ENCODE data around the gene RYR2. TPM values are rescaled to one million over a fixed set of nuclear protein-coding genes. Genes with fewer than 3 reads are reported as not detected.

RYR2 gene
- total RNA-seq, 4 donors from 2014 or later: 0.13 to 2.5 (median 0.88) TPM

- Histone ChIP-seq H3K9me3 (no peaks in the 10 kb centered on the region), H3K27ac (no peak overlapping the region), H3K4me1 (no peaks in the 10 kb centered on the region), H3K36me3 (no peaks in the 10 kb centered on the region), H3K4me3 (no peak overlapping the region), H3K27me3 (no peaks in the 10 kb centered on the region)
- TF ChIP-seq CTCF (IDR thresholded peaks at IDR 0.05) (no peak), POLR2A (IDR thresholded peaks at IDR 0.05) (no peak)
- DNase-seq: no peak
Measured at GRCh38 chr1:237566581-237566980, 524.6 kb downstream of the RYR2 start.

GRCh38 chr1:237568955-237569354 lies 527.0 kb downstream of the RYR2 start:
- TF ChIP-seq CTCF (IDR thresholded peaks at IDR 0.05) (no peak), POLR2A (IDR thresholded peaks at IDR 0.05) (no peak)
- no peak for DNase-seq
- Histone ChIP-seq H3K4me1 (no peaks in the 10 kb centered on the region), H3K9me3 (no peaks in the 10 kb centered on the region), H3K36me3 (no peaks in the 10 kb centered on the region), H3K27ac (no peak overlapping the region), H3K27me3 (no peaks in the 10 kb centered on the region), H3K4me3 (no peak overlapping the region)

GRCh38 chr1:237570530-237570929 lies 528.5 kb downstream of the RYR2 start:
- TF ChIP-seq CTCF (IDR thresholded peaks at IDR 0.05) (no peak), POLR2A (IDR thresholded peaks at IDR 0.05) (no peak)
- Histone ChIP-seq H3K27me3 (no peaks in the 10 kb centered on the region), H3K27ac (no peak overlapping the region), H3K4me1 (no peaks in the 10 kb centered on the region), H3K9me3 (no peaks in the 10 kb centered on the region), H3K36me3 (no peaks in the 10 kb centered on the region), H3K4me3 (no peak overlapping the region)
- no peak for DNase-seq

- H3K9me3 ChIP-seq: no peaks in the 10 kb centered on the region
- no peaks in the 10 kb centered on the region for H3K4me1 ChIP-seq
- H3K27me3 ChIP-seq: no peaks in the 10 kb centered on the region
- DNase-seq: no peak
- H3K27ac ChIP-seq: no peak overlapping the region
- H3K36me3 ChIP-seq: no peaks in the 10 kb centered on the region
- TF ChIP-seq CTCF (IDR thresholded peaks at IDR 0.05) (no peak), POLR2A (IDR thresholded peaks at IDR 0.05) (no peak)
- H3K4me3 ChIP-seq: no peak overlapping the region
Measured at GRCh38 chr1:237574536-237574935, 532.6 kb downstream of the RYR2 start.

- H3K9me3 ChIP-seq: no peaks in the 10 kb centered on the region
- no peaks in the 10 kb centered on the region for H3K36me3 ChIP-seq
- no peak overlapping the region for H3K4me3 ChIP-seq
- TF ChIP-seq CTCF (IDR thresholded peaks at IDR 0.05) (no peak), POLR2A (IDR thresholded peaks at IDR 0.05) (no peak)
- H3K4me1 ChIP-seq: no peaks in the 10 kb centered on the region
- H3K27ac ChIP-seq: no peak overlapping the region
- no peaks in the 10 kb centered on the region for H3K27me3 ChIP-seq
- DNase-seq: no peak
Measured at GRCh38 chr1:237578540-237578939, 536.6 kb downstream of the RYR2 start.

- H3K4me3 ChIP-seq: no peak overlapping the region
- TF ChIP-seq POLR2A (IDR thresholded peaks at IDR 0.05) (no peak), CTCF (IDR thresholded peaks at IDR 0.05) (no peak)
- no peaks in the 10 kb centered on the region for H3K4me1 ChIP-seq
- DNase-seq: no peak
- no peaks in the 10 kb centered on the region for H3K27me3 ChIP-seq
- no peak overlapping the region for H3K27ac ChIP-seq
- no peaks in the 10 kb centered on the region for H3K9me3 ChIP-seq
- no peaks in the 10 kb centered on the region for H3K36me3 ChIP-seq
Measured at GRCh38 chr1:237580726-237581125, 538.7 kb downstream of the RYR2 start.
